Naive thymus-derived CD8-positive, alpha-beta T cell (primary cell): ENCODE results near the gene MADCAM1. TPM values are rescaled to one million over a fixed set of nuclear protein-coding genes. Genes with fewer than 3 reads are reported as not detected.

Source experiments
- ATAC-seq, 2 donors: fragments of 150-1000 bp; cut with Tn5 transposase in 1 of 2; sonication (Bioruptor Pico), chemical (Tn5 transposase) in 1 of 2; 1 replicate in 1 of 2; 2 replicates in 1 of 2; pipeline ENCODE4 v1.10.0; 2021; ENCODE audit warnings: mild to moderate bottlenecking in 2 of 2, moderate library complexity in 2 of 2
- POLR2A ChIA-PET: fragments of 350-600 bp; sonication (Branson Sonifier 250); formaldehyde crosslinking; loops from one replicate; lab custom pipeline; 2021; ENCODE audit warnings: antibody characterized with exemption; lab: Charles Lee
- DNase-seq, 10 donors: peaks; one replicate each; pipeline versions ENCODE4 v3.0.0 to v3.0.0-alpha.2; 2020 to 2022
- H3K27ac Mint-ChIP-seq, 10 donors: one replicate each; pipeline ENCODE4 v1.8.0; 2020 to 2022; ENCODE audit warnings: mild to moderate bottlenecking in 10 of 10, mixed read lengths in 10 of 10, moderate library complexity in 4 of 10, inconsistent platforms in 1 of 10
- H3K27me3 Mint-ChIP-seq, 5 donors: one replicate each; pipeline ENCODE4 v1.8.0; 2021 to 2022; ENCODE audit warnings: mixed read lengths in 5 of 5
- H3K36me3 Mint-ChIP-seq, 3 donors: one replicate each; pipeline ENCODE4 v1.8.0; 2020 to 2022; ENCODE audit warnings: mixed read lengths in 3 of 3, mild to moderate bottlenecking in 2 of 3, inconsistent platforms in 1 of 3
- H3K4me1 Mint-ChIP-seq, 4 donors: one replicate each; pipeline ENCODE4 v1.8.0; 2021 to 2022; ENCODE audit warnings: mixed read lengths in 4 of 4
- H3K4me3 Mint-ChIP-seq, 10 donors: one replicate each; pipeline ENCODE4 v1.8.0; 2020 to 2022; ENCODE audit warnings: mild to moderate bottlenecking in 10 of 10, mixed read lengths in 10 of 10, moderate library complexity in 6 of 10, inconsistent platforms in 1 of 10
- H3K9me3 Mint-ChIP-seq, 9 donors: one replicate each; pipeline ENCODE4 v1.8.0; 2020 to 2022; ENCODE audit warnings: mixed read lengths in 9 of 9, mild to moderate bottlenecking in 3 of 9, inconsistent platforms in 1 of 9, moderate library complexity in 1 of 9
- polyA plus RNA-seq, 3 donors: library from polyadenylated mRNA; unstranded; fragments of 300-500 nt; fragmentation: Illumina TruSeq; gene quantifications; one replicate each; pipeline ENCODE4 v1.2.3, GENCODE V29; 2021
- total RNA-seq, 8 experiments: library from RNA in 2 of 8; stranded (reverse) in 2 of 8; gene quantifications; one replicate each; pipeline ENCODE4 v1.2.3 and lab custom pipeline; 2021 to 2026

Gene MADCAM1
- total and polyA plus RNA-seq, 5 experiments from 2014 or later = 0.17 to 1.2 (median 0.33) TPM

DNA sequence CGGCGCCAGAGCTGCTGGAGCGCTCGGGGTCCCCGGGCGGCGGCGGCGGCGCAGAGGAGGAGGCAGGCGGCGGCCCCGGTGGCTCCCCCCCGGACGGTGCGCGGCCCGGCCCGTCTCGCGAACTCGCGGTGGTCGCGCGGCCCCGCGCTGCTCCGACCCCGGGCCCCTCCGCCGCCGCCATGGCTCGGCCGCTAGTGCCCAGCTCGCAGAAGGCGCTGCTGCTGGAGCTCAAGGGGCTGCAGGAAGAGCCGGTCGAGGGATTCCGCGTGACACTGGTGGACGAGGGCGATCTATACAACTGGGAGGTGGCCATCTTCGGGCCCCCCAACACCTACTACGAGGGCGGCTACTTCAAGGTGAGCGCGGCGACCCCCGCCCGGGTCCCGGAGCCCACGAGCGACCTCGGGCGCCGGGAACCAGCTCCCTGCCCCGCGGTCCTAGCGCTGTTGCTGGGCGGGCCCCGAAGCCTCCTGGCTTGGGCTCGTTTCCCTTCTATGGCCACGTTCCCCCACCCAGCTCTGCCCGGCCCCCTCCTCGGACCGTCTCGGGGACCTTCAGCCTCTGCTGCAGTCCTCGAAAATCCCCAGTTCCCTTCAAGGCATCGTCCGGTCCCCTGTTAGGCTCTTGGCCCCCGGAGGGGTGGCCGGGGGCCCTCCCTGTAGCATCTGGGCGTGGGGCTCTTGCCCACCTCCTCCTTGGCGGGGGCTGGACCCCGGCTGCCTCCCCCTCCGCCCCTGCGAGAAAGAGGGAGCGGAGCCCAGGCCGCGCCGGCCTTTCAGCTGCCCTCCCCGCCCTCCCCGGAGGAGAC lies 35.7 kb downstream of the MADCAM1 start, which contains the start of gene CDC34:
Gene CDC34 (plus strand): TSS at position 8 of the 808 bp plus-strand sequence. CDS start 172 bp downstream, at position 180.
- Mint-ChIP-seq H3K4me1 (peaks cover 10 to 25% (median 15%) of the 10 kb centered on the region in 4 donors), H3K36me3 (peaks cover 0 to 7% (median 0%) of the 10 kb centered on the region in 3 donors), H3K27me3 (peaks cover 0 to 3% (median 0%) of the 10 kb centered on the region in 5 donors), H3K9me3 (no peaks in the 10 kb centered on the region), H3K4me3 (peak within 1 kb of the TSS; percentile 78 to 92 (median 88)), H3K27ac (peak within 1 kb of the TSS; percentile 13 to 93 (median 87))
- DNase-seq = no peak
- ATAC-seq = peak; percentile 2 to 24
- POLR2A ChIA-PET = interaction anchor here (0.5 to 5.0 kb wide), 14 partner anchors 10 to 733 kb away, joined by 3 to 55 read pairs (median 5); partner anchors contain the start of genes BSG, GZMM and TPGS1

DNA sequence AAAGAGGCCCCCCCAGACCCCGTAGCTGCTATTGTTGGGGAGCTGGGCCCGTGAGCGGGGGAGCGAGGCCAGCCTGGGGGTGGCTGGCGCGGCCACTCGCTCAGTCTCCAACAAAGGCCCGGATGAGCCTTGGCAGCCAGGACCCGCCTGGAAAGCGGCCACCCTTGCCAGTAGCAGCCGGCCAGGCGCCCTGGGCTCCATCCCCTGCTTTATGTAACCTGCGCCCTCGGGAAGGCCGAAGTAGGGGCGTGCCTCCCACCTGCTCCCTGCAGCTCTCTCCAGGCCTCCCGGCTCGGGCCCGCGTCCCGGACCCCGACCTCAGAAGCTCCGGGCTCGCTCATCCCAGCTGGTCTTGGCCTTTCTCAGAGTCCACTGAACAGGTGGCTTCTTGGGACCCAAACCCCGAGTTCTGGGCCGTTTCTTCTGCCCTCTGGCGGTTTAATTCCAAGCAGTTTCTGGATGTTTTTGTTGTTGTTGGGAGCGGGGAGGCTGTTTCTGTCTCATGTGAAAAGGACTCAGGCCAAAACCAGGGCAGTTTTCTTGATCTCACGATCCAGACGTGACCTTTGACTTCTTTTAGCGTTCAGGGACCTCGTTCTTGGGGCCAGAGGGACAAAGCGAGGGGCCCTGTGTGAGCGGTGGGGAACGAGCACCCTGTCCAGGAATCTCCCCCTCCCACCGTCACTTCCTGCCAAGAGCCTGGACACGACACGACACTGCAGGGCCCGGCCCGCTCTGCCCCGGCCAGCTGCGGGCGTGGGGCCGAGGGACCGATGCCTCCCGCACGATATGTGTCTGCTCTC lies 36.5 kb downstream of the MADCAM1 start:
- Mint-ChIP-seq H3K9me3 (no peaks in the 10 kb centered on the region), H3K36me3 (peaks cover 0 to 7% (median 0%) of the 10 kb centered on the region in 3 donors), H3K27me3 (peaks cover 0 to 3% (median 0%) of the 10 kb centered on the region in 5 donors), H3K27ac (peak overlapping the region; percentile 55 to 91 (median 86)), H3K4me3 (peak overlapping the region; percentile 78 to 90 (median 88)), H3K4me1 (peaks cover 10 to 25% (median 15%) of the 10 kb centered on the region in 4 donors)
- POLR2A ChIA-PET = interaction anchor here (0.6 to 5.0 kb wide), 12 partner anchors 9 to 733 kb away, joined by 3 to 55 read pairs (median 8); partner anchors contain the start of genes BSG, GZMM and TPGS1
- peak in 6 of 10 donors; percentile 27 to 70 (median 46) for DNase-seq
- no peak for ATAC-seq

- Mint-ChIP-seq H3K27ac (peak overlapping the region in 8 of 10 donors; percentile 27 to 86 (median 54)), H3K9me3 (no peaks in the 10 kb centered on the region), H3K27me3 (peaks cover 0 to under 1% (median 0%) of the 10 kb centered on the region in 5 donors), H3K4me1 (peaks cover 10 to 23% (median 17%) of the 10 kb centered on the region in 4 donors), H3K4me3 (peak overlapping the region; percentile 59 to 90 (median 88)), H3K36me3 (peaks cover 0 to 13% (median 1%) of the 10 kb centered on the region in 3 donors)
- DNase-seq (peak in 1 of 10 donors; percentile 56), ATAC-seq (no peak)
- POLR2A ChIA-PET = interaction anchor here (0.9 to 5.0 kb wide), 7 partner anchors 9 to 45 kb away, joined by 3 to 55 read pairs (median 5); partner anchors contain the start of genes GZMM and TPGS1
Observed at GRCh38 chr19:533364-534058, 37.2 kb downstream of the MADCAM1 start.

- Mint-ChIP-seq H3K36me3 (peaks cover 0 to 16% (median 1%) of the 10 kb centered on the region in 3 donors), H3K27me3 (no peaks in the 10 kb centered on the region), H3K27ac (peak overlapping the region in 3 of 10 donors; percentile 1 to 38 (median 31)), H3K9me3 (no peaks in the 10 kb centered on the region), H3K4me3 (peak overlapping the region in 9 of 10 donors; percentile 22 to 89 (median 66)), H3K4me1 (peaks cover 10 to 22% (median 17%) of the 10 kb centered on the region in 4 donors)
- POLR2A ChIA-PET = interaction anchor here (0.9 to 5.0 kb wide), 4 partner anchors 9 to 24 kb away, joined by 3 to 55 read pairs (median 10); partner anchors contain the start of gene GZMM
- ATAC-seq = no peak
- DNase-seq = no peak
Observed at GRCh38 chr19:534088-534487, 37.8 kb downstream of the MADCAM1 start.

DNA sequence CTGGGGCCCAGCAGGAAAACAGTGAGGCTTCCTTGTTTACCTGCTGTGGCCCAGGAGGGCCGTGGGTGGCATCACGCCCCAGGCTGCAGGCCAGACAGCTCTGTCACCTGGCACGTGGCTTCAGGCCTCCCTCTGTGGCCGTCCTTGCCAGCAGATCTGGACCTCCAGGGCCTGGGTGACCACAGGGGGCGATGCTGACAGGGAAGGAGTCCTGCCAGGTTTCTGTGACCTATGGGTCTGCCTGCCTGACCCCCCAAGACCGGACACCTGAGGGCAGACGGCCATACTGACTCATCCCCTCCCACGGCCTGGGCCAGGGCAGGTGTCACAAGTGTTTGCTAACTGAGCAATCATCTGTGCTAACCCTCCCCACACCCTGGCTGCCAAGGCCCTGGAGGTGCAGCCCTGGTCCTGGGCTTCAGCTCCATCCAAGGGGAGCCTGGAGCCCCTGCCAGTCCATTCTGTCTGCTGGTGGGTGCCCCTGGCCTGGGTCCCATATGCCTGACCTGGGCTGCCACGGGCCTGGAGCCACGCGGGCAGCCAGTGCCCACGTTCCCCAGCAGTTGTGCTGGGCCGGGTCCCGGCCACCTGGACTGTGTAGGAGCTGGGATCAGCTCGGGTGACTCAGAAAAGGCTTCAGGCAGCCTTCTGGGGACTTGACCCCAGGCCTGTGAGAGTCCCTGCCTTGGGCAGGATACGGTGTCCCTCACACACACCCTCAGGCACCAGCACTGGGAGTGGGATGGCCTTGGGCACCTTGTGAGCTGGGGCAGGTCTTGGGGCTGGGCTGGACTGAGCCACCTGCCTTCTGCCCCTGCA lies 38.9 kb downstream of the MADCAM1 start:
- peak overlapping the region in 6 of 10 donors; percentile 25 to 82 (median 52) for H3K4me3 Mint-ChIP-seq
- no peaks in the 10 kb centered on the region for H3K27me3 Mint-ChIP-seq
- DNase-seq = peak in 1 of 10 donors; percentile 58
- H3K9me3 Mint-ChIP-seq = no peaks in the 10 kb centered on the region
- ATAC-seq = no peak
- H3K36me3 Mint-ChIP-seq = peaks cover 0 to 21% (median 1%) of the 10 kb centered on the region in 3 donors
- POLR2A ChIA-PET = no interaction called here
- peaks cover 8 to 20% (median 17%) of the 10 kb centered on the region in 4 donors for H3K4me1 Mint-ChIP-seq
- H3K27ac Mint-ChIP-seq = peak overlapping the region in 3 of 10 donors; percentile 38 to 67 (median 47)

GRCh38 chr19:536031-536880 lies 40.0 kb downstream of the MADCAM1 start:
- H3K4me1 Mint-ChIP-seq = peaks cover 8 to 18% (median 17%) of the 10 kb centered on the region in 4 donors
- H3K4me3 Mint-ChIP-seq = no peak overlapping the region
- POLR2A ChIA-PET = no interaction called here
- DNase-seq (peak in 1 of 10 donors; percentile 57), ATAC-seq (no peak)
- H3K9me3 Mint-ChIP-seq = no peaks in the 10 kb centered on the region
- H3K27ac Mint-ChIP-seq = no peak overlapping the region
- peaks cover 0 to 21% (median 1%) of the 10 kb centered on the region in 3 donors for H3K36me3 Mint-ChIP-seq
- no peaks in the 10 kb centered on the region for H3K27me3 Mint-ChIP-seq

DNA sequence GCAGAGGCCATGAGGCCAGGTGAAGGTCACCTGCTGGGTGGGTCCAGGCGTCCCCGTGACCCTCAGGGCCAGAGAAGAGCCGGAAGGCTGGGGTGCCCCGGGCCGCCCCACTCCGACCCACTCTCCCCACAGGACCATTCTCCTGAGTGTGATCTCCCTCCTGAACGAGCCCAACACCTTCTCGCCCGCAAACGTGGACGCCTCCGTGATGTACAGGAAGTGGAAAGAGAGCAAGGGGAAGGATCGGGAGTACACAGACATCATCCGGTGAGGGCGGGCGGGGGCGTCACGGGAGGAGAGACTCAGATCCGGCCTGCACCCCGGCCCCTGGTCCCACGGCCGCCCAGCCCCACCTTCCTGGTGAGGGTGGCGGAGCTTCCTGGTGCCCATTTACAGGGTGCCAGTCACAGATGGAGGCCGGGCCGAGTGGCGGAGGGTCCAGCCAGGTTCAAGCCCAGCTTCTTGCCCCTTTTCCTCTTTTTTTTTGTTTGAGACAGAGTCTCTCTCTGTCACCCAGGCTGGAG lies 40.7 kb downstream of the MADCAM1 start:
- ATAC-seq (no peak), DNase-seq (no peak)
- H3K27ac Mint-ChIP-seq = no peak overlapping the region
- H3K9me3 Mint-ChIP-seq = no peaks in the 10 kb centered on the region
- H3K36me3 Mint-ChIP-seq = peaks cover 0 to 21% (median 1%) of the 10 kb centered on the region in 3 donors
- H3K4me1 Mint-ChIP-seq = peaks cover 8 to 18% (median 17%) of the 10 kb centered on the region in 4 donors
- no peaks in the 10 kb centered on the region for H3K27me3 Mint-ChIP-seq
- POLR2A ChIA-PET = no interaction called here
- H3K4me3 Mint-ChIP-seq = no peak overlapping the region

DNA sequence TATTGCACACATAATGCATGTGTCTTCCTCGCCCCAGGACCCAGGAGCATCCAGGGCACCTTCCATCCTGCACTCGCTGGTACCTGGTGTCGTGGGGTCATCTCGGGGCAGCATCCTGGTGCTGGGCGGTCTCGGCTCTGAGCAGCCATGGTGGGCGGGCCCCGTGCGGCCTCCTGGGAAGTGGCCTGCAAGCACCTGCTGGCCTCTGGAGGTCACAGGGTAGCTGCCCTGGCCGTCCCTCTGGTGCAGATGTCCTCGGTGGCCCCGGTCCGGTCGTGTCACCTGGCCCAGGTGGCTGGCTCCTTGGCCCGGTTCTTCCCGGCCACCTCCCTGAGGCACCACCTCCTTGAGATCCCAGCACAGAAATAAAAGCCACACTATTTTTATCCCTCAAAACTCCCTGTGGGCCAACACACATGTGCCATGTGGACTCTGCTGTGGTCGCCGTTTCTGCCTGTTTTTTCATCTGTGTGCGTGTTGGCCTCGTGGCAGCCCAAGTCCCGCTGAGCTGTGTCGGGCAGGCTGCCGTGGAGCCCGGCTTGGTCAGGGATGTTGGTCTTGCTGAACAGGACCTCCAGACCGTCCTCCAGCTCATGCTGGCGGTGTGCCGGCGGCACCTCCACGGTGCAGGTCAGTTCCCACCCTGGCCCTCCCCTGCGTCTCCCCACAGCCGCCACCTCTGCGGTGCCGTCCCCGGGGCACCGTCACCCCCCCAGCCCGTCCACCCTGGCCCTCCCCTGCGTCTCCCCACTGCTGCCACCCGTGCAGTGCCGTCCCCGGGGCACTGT lies 42.5 kb downstream of the MADCAM1 start:
- Mint-ChIP-seq H3K4me3 (no peak overlapping the region), H3K27me3 (no peaks in the 10 kb centered on the region), H3K36me3 (peaks cover 0 to 21% (median 1%) of the 10 kb centered on the region in 3 donors), H3K9me3 (no peaks in the 10 kb centered on the region), H3K4me1 (peaks cover 4 to 14% (median 11%) of the 10 kb centered on the region in 4 donors), H3K27ac (no peak overlapping the region)
- DNase-seq = no peak
- ATAC-seq = no peak
- POLR2A ChIA-PET = interaction anchor here (0.6 kb wide), 1 partner anchor 93 kb away, joined by 3 read pairs; no protein-coding TSS in a partner anchor

GRCh38 chr19:539429-540030 lies 43.2 kb downstream of the MADCAM1 start:
- POLR2A ChIA-PET = no interaction called here
- H3K27me3 Mint-ChIP-seq = no peaks in the 10 kb centered on the region
- DNase-seq (peak in 1 of 10 donors; percentile 53), ATAC-seq (no peak)
- peaks cover 2 to 15% (median 12%) of the 10 kb centered on the region in 4 donors for H3K4me1 Mint-ChIP-seq
- H3K9me3 Mint-ChIP-seq = no peaks in the 10 kb centered on the region
- peaks cover 0 to 21% (median 1%) of the 10 kb centered on the region in 3 donors for H3K36me3 Mint-ChIP-seq
- H3K27ac Mint-ChIP-seq = no peak overlapping the region
- H3K4me3 Mint-ChIP-seq = no peak overlapping the region
